IMR-90 (cell line): ENCODE results near the gene PFKFB2.
"Not testable (repeated sequence)": the region's sequence is repeated elsewhere in the genome, so short reads cannot be mapped to it uniquely, and the experiment has no call there.

Experiments used
- POLR2A ChIP-seq: IDR thresholded peaks from 2 replicates; pipeline ENCODE4 v1.6.1; 2012; ENCODE audit warnings: mild to moderate bottlenecking, low read depth, low read length
- TF ChIP-seq, protein P1 (sequence below): conservative IDR thresholded peaks from 2 replicates; pipeline ENCODE4 v1.5.1; 2012; ENCODE audit warnings: mild to moderate bottlenecking, low read depth, low read length, improper control_type of control experiment

DNA sequence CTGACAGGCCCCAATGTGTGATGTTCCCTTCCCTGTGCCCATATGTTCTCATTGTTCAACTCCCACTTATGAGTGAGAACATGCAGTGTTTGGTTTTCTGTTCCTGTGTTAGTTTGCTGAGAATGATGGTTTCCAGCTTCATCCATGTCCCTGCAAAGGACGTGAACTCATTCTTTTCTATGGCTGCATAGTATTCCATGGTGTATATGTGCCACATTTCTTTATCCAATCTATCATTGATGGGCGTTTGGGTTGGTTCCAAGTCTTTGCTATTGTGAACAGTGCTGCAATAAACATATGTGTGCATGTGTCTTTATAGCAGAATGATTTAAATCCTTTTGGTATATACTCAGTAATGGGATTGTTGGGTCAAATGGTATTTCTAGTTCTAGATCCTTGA lies 11.7 kb upstream of the PFKFB2 start:
- TF ChIP-seq POLR2A, result not testable (repeated sequence)
- TF ChIP-seq, protein P1, sequence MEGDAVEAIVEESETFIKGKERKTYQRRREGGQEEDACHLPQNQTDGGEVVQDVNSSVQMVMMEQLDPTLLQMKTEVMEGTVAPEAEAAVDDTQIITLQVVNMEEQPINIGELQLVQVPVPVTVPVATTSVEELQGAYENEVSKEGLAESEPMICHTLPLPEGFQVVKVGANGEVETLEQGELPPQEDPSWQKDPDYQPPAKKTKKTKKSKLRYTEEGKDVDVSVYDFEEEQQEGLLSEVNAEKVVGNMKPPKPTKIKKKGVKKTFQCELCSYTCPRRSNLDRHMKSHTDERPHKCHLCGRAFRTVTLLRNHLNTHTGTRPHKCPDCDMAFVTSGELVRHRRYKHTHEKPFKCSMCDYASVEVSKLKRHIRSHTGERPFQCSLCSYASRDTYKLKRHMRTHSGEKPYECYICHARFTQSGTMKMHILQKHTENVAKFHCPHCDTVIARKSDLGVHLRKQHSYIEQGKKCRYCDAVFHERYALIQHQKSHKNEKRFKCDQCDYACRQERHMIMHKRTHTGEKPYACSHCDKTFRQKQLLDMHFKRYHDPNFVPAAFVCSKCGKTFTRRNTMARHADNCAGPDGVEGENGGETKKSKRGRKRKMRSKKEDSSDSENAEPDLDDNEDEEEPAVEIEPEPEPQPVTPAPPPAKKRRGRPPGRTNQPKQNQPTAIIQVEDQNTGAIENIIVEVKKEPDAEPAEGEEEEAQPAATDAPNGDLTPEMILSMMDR, result not testable (repeated sequence)
